ENCODE results near the gene PTH2R. TPM values are rescaled to one million over a fixed set of nuclear protein-coding genes. Genes with fewer than 3 reads are reported as not detected.
"Not testable (repeated sequence)": the region's sequence is repeated elsewhere in the genome, so short reads cannot be mapped to it uniquely, and the experiment has no call there.

PTH2R gene
- total RNA-seq, 2 experiments from 2014 or later = 0.10 TPM; not detected in 1

DNA sequence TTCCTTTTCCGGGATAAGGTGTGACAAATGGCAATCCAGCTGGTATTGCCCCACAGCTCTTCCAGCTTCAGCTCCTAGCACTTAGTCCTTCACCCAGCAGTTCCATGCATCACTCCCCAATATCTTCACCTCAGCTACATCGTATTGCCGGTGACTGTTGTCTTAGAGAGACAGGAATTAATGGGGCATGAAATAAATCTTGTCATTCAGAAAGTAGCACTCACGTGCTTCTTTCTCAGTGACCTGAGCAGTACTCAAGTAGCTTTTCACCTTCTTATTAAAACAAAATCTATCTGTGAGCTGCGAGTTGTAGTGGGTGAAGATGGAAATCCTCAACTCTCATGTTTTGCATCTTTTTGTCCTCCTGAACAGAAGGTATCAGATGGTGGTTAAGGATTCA lies 72.8 kb downstream of the PTH2R start:
- ChIA-PET CTCF (no interaction called here), POLR2A (no interaction called here)
- H3K36me3 Mint-ChIP-seq (ENCODE audit: low read depth) = no peaks in the 10 kb centered on the region
- DNase-seq = no peak
- H3K4me3 Mint-ChIP-seq = no peak overlapping the region
- H3K4me1 Mint-ChIP-seq = no peaks in the 10 kb centered on the region
- no peak overlapping the region for H3K27ac Mint-ChIP-seq
- peaks cover 2% of the 10 kb centered on the region for H3K27me3 Mint-ChIP-seq
- no peaks in the 10 kb centered on the region for H3K9me3 Mint-ChIP-seq

DNA sequence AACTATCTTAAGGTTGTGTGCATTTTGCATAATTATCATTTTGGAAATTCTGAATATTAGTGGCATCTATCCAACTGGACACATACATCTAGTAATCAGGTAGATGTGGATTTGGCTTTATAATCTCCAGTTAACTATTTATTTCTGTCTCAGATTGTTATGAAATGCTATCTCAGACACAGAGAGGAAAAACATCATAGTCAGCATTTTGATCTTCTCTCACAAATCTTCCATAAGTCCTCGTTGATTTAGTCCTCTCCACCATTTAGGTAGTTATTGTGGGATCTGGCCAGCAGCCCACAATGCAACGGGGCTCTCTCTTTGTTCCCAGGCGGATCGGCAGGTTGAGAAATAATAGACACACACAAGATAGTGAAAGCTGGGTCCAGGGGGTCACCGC lies 75.4 kb downstream of the PTH2R start:
- H3K9me3 Mint-ChIP-seq; DNase-seq; H3K4me1 Mint-ChIP-seq; H3K27ac Mint-ChIP-seq; CTCF ChIA-PET; H3K4me3 Mint-ChIP-seq; H3K36me3 Mint-ChIP-seq (ENCODE audit: low read depth); H3K27me3 Mint-ChIP-seq; POLR2A ChIA-PET: not testable (repeated sequence)

DNA sequence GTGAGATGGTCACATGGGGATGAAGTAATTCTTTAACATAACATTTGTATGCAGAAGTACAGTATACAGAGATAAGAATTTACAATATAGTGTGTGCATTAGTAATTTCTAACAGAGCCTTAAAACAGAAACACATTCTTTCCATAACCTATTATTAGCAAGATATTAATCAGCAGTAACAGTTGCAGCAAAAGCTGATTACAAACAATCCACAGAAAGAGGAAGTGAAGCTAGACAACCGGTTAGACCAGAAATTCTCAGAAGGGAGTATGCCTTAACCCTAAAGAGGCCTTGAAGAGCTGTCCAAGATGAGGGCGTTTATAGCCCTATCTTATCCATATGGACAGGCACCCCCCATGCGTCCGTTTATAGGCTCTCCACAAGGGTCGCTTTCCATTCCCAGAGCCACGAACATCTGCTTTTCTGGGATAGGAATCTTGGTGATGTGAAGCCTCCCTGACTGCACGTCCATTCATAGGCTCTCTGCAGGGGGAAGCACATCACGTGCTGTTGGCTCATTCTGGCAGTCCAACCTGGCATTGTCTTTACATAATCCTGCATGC lies 75.9 kb downstream of the PTH2R start:
- H3K4me3 Mint-ChIP-seq; DNase-seq; H3K9me3 Mint-ChIP-seq; CTCF ChIA-PET; H3K27me3 Mint-ChIP-seq; H3K27ac Mint-ChIP-seq; H3K36me3 Mint-ChIP-seq (ENCODE audit: low read depth); H3K4me1 Mint-ChIP-seq; POLR2A ChIA-PET: not testable (repeated sequence)

DNA sequence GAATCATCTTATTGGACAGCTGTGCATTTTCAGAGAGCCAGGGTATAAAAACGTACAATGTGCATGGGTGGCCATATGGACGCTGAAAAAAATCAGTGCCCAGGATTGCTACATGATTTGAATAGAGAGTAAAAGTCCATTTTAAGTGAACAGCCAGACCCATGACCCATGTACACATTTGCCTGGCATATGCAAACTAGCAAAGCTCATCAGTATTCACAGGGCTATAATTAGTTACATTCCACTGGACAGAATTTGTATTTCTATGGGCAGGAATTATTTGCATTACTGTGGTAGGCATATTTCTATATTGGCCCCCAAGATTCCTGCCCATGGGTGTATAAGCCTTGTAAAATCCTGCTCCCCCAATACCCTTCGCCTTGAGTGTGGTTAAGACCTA lies 78.8 kb downstream of the PTH2R start:
- H3K27me3 Mint-ChIP-seq = no peaks in the 10 kb centered on the region
- H3K4me1 Mint-ChIP-seq = no peaks in the 10 kb centered on the region
- no peak overlapping the region for H3K27ac Mint-ChIP-seq
- POLR2A ChIA-PET = no interaction called here
- no peaks in the 10 kb centered on the region for H3K36me3 Mint-ChIP-seq (ENCODE audit: low read depth)
- DNase-seq = no peak
- H3K9me3 Mint-ChIP-seq = no peaks in the 10 kb centered on the region
- CTCF ChIA-PET = no interaction called here
- H3K4me3 Mint-ChIP-seq = no peak overlapping the region

DNA sequence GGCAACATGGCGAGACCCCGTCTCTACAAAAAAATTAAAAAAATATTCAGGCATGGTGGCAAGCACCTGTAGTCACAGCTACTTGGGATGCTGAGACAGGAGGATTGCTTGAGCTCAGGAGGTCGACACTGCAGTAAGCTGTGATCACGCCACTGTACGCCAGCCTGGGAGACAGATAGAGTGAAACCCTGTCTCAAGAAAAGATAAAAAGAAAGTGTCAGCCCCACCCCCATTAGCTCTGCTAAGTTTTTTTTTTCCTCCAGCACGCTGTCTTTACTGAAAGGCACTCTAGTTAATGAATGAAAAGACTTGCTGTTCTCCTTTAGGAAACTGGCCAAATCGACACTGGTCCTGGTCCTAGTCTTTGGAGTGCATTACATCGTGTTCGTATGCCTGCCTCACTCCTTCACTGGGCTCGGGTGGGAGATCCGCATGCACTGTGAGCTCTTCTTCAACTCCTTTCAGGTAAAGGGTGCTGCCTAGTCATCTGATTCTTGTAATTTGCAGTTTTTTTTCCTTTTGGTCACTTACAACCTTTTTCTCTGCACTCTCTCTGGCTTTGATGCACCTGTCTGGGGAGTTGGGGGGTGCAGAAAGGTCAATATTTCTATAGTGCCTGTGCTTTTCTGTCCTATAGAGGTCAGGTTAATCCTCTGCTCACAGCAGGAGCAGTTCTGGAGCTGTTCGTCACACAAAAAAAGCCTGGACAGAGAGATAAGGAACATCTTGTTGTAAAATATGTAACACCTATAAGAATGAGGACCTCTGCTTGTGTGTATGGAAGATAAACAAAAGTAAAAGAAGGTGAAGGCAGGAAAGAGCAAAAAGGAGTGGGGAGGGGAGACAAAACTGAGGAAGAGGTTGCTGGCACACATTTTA lies 82.3 kb downstream of the PTH2R start:
- no peaks in the 10 kb centered on the region for H3K36me3 Mint-ChIP-seq (ENCODE audit: low read depth)

DNA sequence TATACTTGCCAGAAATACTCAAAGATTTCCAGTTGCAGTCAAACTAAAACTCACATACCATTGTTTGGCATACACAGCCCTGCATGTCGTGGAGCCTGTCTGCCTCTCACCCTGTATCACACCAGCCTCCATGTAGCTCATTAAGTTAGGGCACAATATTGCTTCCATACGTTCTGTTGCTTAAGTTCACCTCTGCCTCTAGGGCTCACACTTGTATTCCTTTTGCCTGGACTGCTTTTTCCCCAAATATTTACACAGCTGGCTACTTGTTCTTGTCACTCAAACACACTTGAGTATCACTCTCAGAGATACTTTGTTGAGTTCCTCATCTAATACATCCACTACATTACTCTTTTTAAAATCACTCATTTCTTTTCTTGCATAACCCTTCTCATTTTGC lies 83.1 kb downstream of the PTH2R start:
- ChIA-PET POLR2A (no interaction called here), CTCF (no interaction called here)
- Mint-ChIP-seq H3K36me3 (ENCODE audit: low read depth) (no peaks in the 10 kb centered on the region), H3K27me3 (no peaks in the 10 kb centered on the region), H3K27ac (no peak overlapping the region), H3K4me3 (no peak overlapping the region), H3K9me3 (no peaks in the 10 kb centered on the region), H3K4me1 (no peaks in the 10 kb centered on the region)
- no peak for DNase-seq

More for the DNA sequence above, 82.3 kb downstream of the PTH2R start:
- H3K4me3 Mint-ChIP-seq = no peak overlapping the region
- DNase-seq = no peak
- no peaks in the 10 kb centered on the region for H3K9me3 Mint-ChIP-seq
- POLR2A ChIA-PET = no interaction called here
- no peak overlapping the region for H3K27ac Mint-ChIP-seq
- CTCF ChIA-PET = no interaction called here
- H3K4me1 Mint-ChIP-seq = no peaks in the 10 kb centered on the region
- no peaks in the 10 kb centered on the region for H3K27me3 Mint-ChIP-seq

DNA sequence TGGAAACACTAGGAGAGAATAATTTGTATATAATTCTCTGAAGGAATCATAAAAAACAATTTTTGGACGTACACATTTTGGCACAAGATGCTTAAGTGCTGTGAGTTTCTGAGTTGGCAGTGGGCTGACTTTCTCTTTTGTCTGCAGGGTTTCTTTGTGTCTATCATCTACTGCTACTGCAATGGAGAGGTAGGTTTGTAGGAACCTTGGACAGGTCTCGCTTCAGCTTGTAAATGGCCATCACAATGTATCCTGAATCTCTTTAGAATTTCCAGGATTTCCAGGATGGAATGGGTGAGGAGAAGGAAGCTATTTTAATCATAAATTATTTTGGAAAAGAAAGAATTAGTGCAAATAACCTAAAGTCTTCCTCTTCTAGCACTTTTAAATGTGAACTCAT lies 83.9 kb downstream of the PTH2R start:
- POLR2A ChIA-PET = no interaction called here
- H3K27me3 Mint-ChIP-seq = no peaks in the 10 kb centered on the region
- no peak overlapping the region for H3K4me3 Mint-ChIP-seq
- CTCF ChIA-PET = interaction anchor here (0.6 kb wide), 1 partner anchor 76 kb away, joined by 3 read pairs; no protein-coding TSS in a partner anchor
- no peak for DNase-seq
- no peaks in the 10 kb centered on the region for H3K36me3 Mint-ChIP-seq (ENCODE audit: low read depth)
- no peaks in the 10 kb centered on the region for H3K9me3 Mint-ChIP-seq
- no peaks in the 10 kb centered on the region for H3K4me1 Mint-ChIP-seq
- no peak overlapping the region for H3K27ac Mint-ChIP-seq

DNA sequence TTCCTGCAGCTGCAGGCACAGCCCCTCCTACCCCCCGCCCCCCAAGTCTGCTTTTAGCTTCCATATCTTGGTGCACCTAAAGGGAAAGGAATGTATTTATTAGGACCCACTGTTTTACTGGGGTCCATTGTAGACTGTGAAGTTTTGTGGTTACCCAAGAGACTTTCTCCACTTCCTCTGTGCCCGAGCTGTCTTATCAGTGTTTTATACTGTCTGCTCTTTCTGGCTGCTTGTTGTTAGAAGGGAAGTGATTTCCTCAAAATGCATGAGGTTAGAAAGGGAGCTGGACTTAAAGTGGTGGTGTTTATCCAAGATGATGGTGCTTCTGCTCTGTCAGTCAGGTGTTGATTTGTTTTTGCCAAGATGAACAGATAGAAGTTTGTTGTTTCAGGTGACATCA lies 85.0 kb downstream of the PTH2R start:
- POLR2A ChIA-PET = no interaction called here
- no peaks in the 10 kb centered on the region for H3K4me1 Mint-ChIP-seq
- H3K36me3 Mint-ChIP-seq (ENCODE audit: low read depth) = no peaks in the 10 kb centered on the region
- CTCF ChIA-PET = no interaction called here
- DNase-seq = no peak
- H3K27me3 Mint-ChIP-seq = no peaks in the 10 kb centered on the region
- no peak overlapping the region for H3K27ac Mint-ChIP-seq
- H3K9me3 Mint-ChIP-seq = no peaks in the 10 kb centered on the region
- H3K4me3 Mint-ChIP-seq = no peak overlapping the region

DNA sequence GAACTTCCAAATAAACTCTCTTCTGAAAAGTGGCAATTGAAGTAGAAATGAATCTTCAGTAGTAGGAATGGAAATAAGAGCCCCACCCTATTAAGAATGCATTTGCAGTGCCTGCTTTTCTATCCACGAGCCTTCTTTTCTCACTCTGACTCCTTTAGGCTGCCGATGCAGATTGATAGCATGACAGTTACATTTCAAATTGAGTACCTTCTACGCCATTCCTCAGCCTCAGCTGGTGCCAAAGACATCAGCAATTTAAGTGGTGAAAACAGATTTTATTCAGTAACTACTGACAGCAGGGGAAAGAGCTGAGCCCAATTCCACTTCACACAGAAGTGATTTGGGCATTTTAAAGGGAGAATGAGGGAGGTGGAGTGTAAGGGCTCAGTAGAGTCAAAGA lies 85.5 kb downstream of the PTH2R start:
- Mint-ChIP-seq H3K4me3 (no peak overlapping the region), H3K36me3 (ENCODE audit: low read depth) (no peaks in the 10 kb centered on the region), H3K27ac (no peak overlapping the region), H3K27me3 (no peaks in the 10 kb centered on the region), H3K9me3 (no peaks in the 10 kb centered on the region), H3K4me1 (no peaks in the 10 kb centered on the region)
- ChIA-PET CTCF (no interaction called here), POLR2A (no interaction called here)
- DNase-seq = no peak

DNA sequence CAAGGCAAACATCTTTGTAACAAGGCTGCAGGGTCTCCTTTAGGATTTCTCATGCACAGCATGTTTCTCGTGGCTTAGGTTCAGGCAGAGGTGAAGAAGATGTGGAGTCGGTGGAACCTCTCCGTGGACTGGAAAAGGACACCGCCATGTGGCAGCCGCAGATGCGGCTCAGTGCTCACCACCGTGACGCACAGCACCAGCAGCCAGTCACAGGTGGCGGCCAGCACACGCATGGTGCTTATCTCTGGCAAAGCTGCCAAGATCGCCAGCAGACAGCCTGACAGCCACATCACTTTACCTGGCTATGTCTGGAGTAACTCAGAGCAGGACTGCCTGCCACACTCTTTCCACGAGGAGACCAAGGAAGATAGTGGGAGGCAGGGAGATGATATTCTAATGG lies 86.6 kb downstream of the PTH2R start:
- no peaks in the 10 kb centered on the region for H3K9me3 Mint-ChIP-seq
- H3K4me1 Mint-ChIP-seq = no peaks in the 10 kb centered on the region
- no peak overlapping the region for H3K27ac Mint-ChIP-seq
- ChIA-PET POLR2A (no interaction called here), CTCF (no interaction called here)
- no peaks in the 10 kb centered on the region for H3K27me3 Mint-ChIP-seq
- no peaks in the 10 kb centered on the region for H3K36me3 Mint-ChIP-seq (ENCODE audit: low read depth)
- H3K4me3 Mint-ChIP-seq = no peak overlapping the region
- DNase-seq = no peak

DNA sequence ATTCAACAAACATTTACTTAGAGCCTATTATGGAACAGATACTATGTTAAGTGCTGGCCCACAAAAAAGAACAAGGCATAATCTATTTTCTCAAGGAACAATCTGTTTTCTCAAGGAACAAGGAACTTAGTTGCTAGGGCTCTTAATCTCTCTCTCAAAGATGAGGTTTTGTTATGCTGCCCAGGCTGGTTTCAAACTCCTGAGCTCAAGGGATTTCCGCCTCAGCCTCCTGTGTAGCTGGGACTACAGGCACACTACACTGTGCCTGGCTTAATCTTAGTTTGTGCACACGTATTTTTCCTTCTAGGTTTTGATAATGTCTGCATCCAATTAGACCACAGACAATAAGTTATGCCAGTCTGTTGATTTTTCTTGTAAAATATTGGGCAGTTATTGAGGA lies 89.5 kb downstream of the PTH2R start:
- no peak overlapping the region for H3K27ac Mint-ChIP-seq
- H3K4me3 Mint-ChIP-seq = no peak overlapping the region
- H3K4me1 Mint-ChIP-seq = no peaks in the 10 kb centered on the region
- CTCF ChIA-PET = no interaction called here
- no peaks in the 10 kb centered on the region for H3K36me3 Mint-ChIP-seq (ENCODE audit: low read depth)
- POLR2A ChIA-PET = no interaction called here
- H3K27me3 Mint-ChIP-seq = no peaks in the 10 kb centered on the region
- DNase-seq = no peak
- no peaks in the 10 kb centered on the region for H3K9me3 Mint-ChIP-seq

DNA sequence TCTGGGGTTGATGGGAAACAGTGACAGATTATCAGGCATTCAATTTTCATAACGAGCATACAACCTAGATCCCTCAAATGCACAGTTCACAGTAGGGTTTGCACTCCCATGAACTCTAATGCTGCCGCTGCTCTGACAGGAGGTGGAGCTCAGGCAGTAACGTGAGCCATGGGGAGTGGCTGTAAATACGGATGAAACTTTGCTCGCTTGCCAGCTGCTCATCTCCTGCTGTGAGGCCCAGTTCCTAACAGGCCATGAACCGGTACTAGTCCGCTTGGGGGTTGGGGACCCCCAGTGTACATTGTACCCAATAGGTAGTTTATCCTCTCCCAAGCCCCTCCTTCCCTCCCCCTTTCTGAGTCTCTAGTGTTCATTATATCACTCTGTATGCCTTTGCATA lies 94.6 kb downstream of the PTH2R start:
- Mint-ChIP-seq H3K27ac (no peak overlapping the region), H3K9me3 (no peaks in the 10 kb centered on the region), H3K36me3 (ENCODE audit: low read depth) (no peaks in the 10 kb centered on the region), H3K4me3 (no peak overlapping the region), H3K27me3 (no peaks in the 10 kb centered on the region), H3K4me1 (no peaks in the 10 kb centered on the region)
- ChIA-PET POLR2A (no interaction called here), CTCF (no interaction called here)
- no peak for DNase-seq

DNA sequence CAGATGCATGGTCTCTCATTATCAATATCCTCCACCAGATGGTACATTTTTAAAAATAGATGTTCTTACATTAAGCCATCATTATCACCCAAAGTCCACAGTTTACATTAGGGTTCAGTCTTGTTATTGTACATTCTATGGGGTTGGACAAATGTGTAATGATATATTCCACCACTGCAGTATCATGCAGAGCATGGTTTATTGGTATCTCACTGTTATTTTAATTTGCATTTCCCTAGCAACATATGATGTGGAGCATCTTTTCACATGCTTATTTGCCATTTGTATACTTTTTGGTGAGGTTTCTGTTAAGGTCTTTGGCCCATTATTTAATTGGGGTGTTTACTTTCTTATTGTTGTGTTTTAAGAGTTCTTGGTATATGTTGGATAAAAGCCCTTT lies 95.7 kb downstream of the PTH2R start:
- Mint-ChIP-seq H3K9me3 (no peaks in the 10 kb centered on the region), H3K4me3 (no peak overlapping the region), H3K27me3 (no peaks in the 10 kb centered on the region)

DNA sequence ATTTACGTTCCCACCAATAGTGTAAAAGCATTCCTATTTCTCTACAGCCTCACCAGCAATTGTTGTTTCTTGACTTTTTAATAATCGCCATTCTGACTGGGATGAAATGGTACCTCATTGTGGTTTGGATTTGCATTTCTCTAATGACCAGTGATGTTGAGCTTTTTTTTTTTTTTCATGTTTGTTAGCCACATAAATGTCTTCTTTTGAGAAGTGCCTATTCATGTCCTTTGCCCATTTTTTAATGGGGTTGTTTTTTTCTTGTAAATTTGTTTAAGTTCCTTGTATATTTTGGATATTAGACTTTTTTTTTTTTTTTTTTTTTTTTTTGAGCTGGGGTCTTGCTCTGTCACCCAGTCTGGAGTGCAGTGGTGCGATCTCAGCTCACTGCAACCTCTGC lies 98.8 kb downstream of the PTH2R start:
- CTCF ChIA-PET; H3K27ac Mint-ChIP-seq; H3K4me1 Mint-ChIP-seq; POLR2A ChIA-PET; H3K27me3 Mint-ChIP-seq; H3K4me3 Mint-ChIP-seq; DNase-seq; H3K36me3 Mint-ChIP-seq (ENCODE audit: low read depth); H3K9me3 Mint-ChIP-seq: not testable (repeated sequence)

More for the DNA sequence above, 95.7 kb downstream of the PTH2R start:
- no peaks in the 10 kb centered on the region for H3K36me3 Mint-ChIP-seq (ENCODE audit: low read depth)
- POLR2A ChIA-PET = no interaction called here
- CTCF ChIA-PET = no interaction called here
- no peaks in the 10 kb centered on the region for H3K4me1 Mint-ChIP-seq
- H3K27ac Mint-ChIP-seq = no peak overlapping the region
- DNase-seq = no peak
